Measurements from ENCODE around the gene BRAF. TPM values are rescaled to one million over a fixed set of nuclear protein-coding genes. Genes with fewer than 3 reads are reported as not detected.

BRAF gene
- total RNA-seq, 1 donor from 2014 or later = 40.2 TPM

DNA sequence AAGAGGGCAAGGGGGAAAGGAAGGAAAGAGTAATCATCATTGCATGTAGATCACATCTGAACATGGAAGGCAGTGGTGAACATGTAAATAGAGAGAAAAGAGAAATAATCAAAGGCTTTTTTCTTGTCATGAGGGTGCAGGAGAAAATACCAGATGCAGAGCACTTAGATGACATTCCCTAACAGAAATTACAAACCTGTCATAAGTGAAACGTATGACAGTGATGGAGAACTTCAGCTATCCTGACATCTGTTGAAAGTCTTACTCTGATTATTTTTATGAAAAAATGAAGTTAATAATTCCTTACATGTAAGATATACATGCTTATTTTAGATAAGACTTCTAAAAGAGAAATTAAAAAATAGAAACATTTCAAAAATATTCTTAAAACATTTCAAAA lies 54.7 kb downstream of the BRAF start:
- H3K9me3 ChIP-seq = no peaks in the 10 kb centered on the region
- intact Hi-C loops (cut with DNase I) = no loop called here
- no peak overlapping the region for H3K27ac ChIP-seq
- TF ChIP-seq, protein P1, sequence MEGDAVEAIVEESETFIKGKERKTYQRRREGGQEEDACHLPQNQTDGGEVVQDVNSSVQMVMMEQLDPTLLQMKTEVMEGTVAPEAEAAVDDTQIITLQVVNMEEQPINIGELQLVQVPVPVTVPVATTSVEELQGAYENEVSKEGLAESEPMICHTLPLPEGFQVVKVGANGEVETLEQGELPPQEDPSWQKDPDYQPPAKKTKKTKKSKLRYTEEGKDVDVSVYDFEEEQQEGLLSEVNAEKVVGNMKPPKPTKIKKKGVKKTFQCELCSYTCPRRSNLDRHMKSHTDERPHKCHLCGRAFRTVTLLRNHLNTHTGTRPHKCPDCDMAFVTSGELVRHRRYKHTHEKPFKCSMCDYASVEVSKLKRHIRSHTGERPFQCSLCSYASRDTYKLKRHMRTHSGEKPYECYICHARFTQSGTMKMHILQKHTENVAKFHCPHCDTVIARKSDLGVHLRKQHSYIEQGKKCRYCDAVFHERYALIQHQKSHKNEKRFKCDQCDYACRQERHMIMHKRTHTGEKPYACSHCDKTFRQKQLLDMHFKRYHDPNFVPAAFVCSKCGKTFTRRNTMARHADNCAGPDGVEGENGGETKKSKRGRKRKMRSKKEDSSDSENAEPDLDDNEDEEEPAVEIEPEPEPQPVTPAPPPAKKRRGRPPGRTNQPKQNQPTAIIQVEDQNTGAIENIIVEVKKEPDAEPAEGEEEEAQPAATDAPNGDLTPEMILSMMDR (IDR thresholded peaks at IDR 0.05) = no peak
- no peaks in the 10 kb centered on the region for H3K36me3 ChIP-seq
- H3K27me3 ChIP-seq = no peaks in the 10 kb centered on the region
- H3K4me3 ChIP-seq = no peak overlapping the region
- no peaks in the 10 kb centered on the region for H3K4me1 ChIP-seq
- no peak for DNase-seq
- no peak for ATAC-seq

DNA sequence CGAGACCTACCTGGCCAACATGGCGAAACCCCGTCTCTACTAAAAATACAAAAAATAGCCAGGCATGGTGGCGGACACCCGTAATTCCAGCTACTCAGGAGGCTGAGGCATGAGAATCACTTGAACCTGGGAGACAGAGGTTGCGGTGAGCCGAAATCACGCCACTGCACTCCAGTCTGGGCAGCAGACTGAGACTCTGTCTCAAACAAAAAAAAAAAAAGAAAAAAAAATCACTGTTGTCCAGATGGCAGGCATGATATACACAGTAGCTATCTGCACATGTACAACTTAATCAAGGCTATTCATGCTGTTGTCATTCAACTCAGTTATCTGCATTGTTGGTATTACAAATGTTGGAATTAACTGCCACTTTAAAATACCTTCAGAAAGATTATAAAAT lies 55.3 kb downstream of the BRAF start:
- no peaks in the 10 kb centered on the region for H3K9me3 ChIP-seq
- DNase-seq = no peak
- TF ChIP-seq, protein P1 (IDR thresholded peaks at IDR 0.05) = no peak

DNA sequence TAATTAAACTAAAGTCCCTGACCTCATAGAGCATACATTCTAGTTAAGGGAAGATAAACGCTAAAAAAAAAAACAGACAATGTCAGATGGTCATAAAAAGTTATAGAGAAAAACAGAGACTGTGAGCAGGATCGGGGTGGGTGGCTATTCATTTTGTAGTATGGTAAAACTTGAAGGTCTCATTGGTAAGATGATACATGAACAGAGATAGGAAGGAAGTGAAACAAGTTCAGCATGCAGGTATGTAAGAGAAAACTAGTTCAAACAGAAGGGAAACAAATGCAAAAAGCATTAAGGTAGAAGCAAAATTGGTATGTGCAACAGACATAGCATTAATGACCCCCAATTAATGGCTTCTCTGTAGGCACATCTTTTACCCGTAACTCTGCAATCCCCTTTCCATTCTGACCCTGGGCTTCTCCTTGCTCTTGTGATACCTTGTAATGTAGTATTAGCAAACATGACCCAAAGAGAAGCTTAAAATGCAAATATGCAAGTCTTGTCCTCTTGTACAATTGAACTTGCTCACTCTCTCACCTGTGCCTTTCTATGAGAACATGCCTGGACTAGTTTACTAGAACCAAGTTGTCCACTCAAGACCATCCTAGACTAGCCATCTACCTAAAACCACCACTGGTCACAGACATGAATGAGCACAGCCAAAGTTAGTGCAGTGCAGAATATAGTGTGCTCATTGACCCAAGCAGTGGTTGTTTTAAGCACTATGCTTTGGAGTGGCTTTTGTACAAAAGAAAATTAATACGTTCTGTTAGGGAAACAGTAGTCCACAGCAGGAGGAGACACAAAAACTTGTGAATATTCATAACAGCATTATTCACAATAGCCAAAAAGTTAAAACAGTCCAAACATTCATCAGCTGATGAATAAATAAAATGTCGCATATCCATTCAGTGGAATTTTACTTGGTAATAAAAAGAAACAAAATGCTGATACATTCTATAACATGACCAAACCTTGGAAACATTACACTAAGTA lies 57.0 kb downstream of the BRAF start:
- no peaks in the 10 kb centered on the region for H3K27me3 ChIP-seq
- no peak for ATAC-seq
- no peaks in the 10 kb centered on the region for H3K4me1 ChIP-seq
- TF ChIP-seq, protein P1 (IDR thresholded peaks at IDR 0.05) = no peak
- no peaks in the 10 kb centered on the region for H3K36me3 ChIP-seq
- no peaks in the 10 kb centered on the region for H3K9me3 ChIP-seq
- intact Hi-C loops (cut with DNase I) = no loop called here
- H3K27ac ChIP-seq = no peak overlapping the region
- no peak overlapping the region for H3K4me3 ChIP-seq
- DNase-seq = no peak

More for the DNA sequence above, 55.3 kb downstream of the BRAF start:
- H3K27me3 ChIP-seq = no peaks in the 10 kb centered on the region
- intact Hi-C loops (cut with DNase I) = no loop called here
- no peaks in the 10 kb centered on the region for H3K36me3 ChIP-seq
- no peak for ATAC-seq
- H3K27ac ChIP-seq = no peak overlapping the region
- no peaks in the 10 kb centered on the region for H3K4me1 ChIP-seq
- no peak overlapping the region for H3K4me3 ChIP-seq

DNA sequence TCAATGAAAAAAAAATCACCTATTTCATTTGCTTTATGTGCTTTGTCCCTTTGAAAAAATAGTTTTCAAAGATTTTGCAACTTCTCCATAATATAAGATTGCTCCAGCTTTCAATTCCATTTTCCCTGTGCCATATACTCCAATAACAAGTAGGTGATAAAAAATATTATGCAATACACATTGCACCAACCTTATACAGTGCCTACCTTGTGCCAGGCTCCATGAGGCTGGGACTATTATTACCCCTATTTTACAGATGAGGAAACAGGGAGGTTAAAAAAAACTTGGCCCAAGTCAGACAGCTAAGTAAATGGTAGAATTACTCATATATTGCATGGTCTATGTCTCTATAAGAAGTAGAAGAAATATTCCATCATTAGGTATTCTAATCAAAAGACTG lies 57.8 kb downstream of the BRAF start:
- Histone ChIP-seq H3K9me3 (no peaks in the 10 kb centered on the region), H3K4me1 (no peaks in the 10 kb centered on the region), H3K36me3 (no peaks in the 10 kb centered on the region), H3K27ac (no peak overlapping the region), H3K4me3 (no peak overlapping the region), H3K27me3 (no peaks in the 10 kb centered on the region)
- TF ChIP-seq, protein P1 (IDR thresholded peaks at IDR 0.05) = no peak
- ATAC-seq (no peak), DNase-seq (no peak)
- intact Hi-C loops (cut with DNase I) = no loop called here

DNA sequence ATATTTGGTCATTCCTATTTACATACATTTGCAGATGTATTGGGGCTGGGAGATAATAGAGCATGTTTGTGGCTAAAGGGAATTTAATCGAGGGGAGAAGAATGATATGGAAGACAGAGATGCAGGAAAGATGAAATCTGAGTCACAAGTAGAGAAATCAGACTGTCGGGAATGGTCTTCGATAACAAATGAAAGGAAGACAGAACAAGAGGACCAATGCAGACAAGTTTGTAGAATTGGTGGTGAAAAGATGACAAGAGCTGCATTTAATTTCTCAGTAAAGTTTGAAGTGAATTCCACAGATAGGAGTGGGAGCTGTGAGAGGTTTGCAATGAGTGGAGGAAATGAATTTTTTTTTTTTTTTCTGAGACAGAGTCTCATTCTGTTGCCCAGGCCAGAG lies 60.0 kb downstream of the BRAF start:
- H3K4me3 ChIP-seq = no peak overlapping the region
- no peaks in the 10 kb centered on the region for H3K4me1 ChIP-seq
- no peaks in the 10 kb centered on the region for H3K27me3 ChIP-seq
- H3K36me3 ChIP-seq = no peaks in the 10 kb centered on the region
- no peak for DNase-seq
- intact Hi-C loops (cut with DNase I) = no loop called here
- ATAC-seq = no peak
- TF ChIP-seq, protein P1 (IDR thresholded peaks at IDR 0.05) = no peak
- no peaks in the 10 kb centered on the region for H3K9me3 ChIP-seq
- no peak overlapping the region for H3K27ac ChIP-seq
